ENCODE measurements around the gene MMS19. TPM values are rescaled to one million over a fixed set of nuclear protein-coding genes. Genes with fewer than 3 reads are reported as not detected.
"Not testable (repeated sequence)": the region's sequence is repeated elsewhere in the genome, so short reads cannot be mapped to it uniquely, and the experiment has no call there.

MMS19 gene
- total RNA-seq, 1 experiment from 2014 or later = 40.6 TPM

GRCh38 chr10:97529685-97530465, 31.7 kb upstream of the MMS19 start:
- no peak for DNase-seq (ENCODE audit: low read depth)
- in situ Hi-C loops (cut with HindIII; ENCODE audit: low pct_unique_long_range_greater_than_20kb, low sequenced_read_pairs) = no loop called here

GRCh38 chr10:97528876-97529275, 30.7 kb upstream of the MMS19 start:
- in situ Hi-C loops (cut with HindIII; ENCODE audit: low pct_unique_long_range_greater_than_20kb, low sequenced_read_pairs); DNase-seq (ENCODE audit: low read depth): not testable (repeated sequence)

GRCh38 chr10:97525683-97526110, 27.5 kb upstream of the MMS19 start:
- in situ Hi-C loops (cut with HindIII; ENCODE audit: low pct_unique_long_range_greater_than_20kb, low sequenced_read_pairs) = no loop called here
- DNase-seq (ENCODE audit: low read depth) = no peak

- in situ Hi-C loops (cut with HindIII; ENCODE audit: low pct_unique_long_range_greater_than_20kb, low sequenced_read_pairs) = no loop called here
- DNase-seq (ENCODE audit: low read depth) = no peak
Observed at GRCh38 chr10:97525086-97525485, 26.9 kb upstream of the MMS19 start.

- in situ Hi-C loops (cut with HindIII; ENCODE audit: low pct_unique_long_range_greater_than_20kb, low sequenced_read_pairs) = no loop called here
Observed at GRCh38 chr10:97522937-97523336, 24.7 kb upstream of the MMS19 start.

GRCh38 chr10:97522071-97522470, 23.8 kb upstream of the MMS19 start:
- in situ Hi-C loops (cut with HindIII; ENCODE audit: low pct_unique_long_range_greater_than_20kb, low sequenced_read_pairs) = no loop called here
- DNase-seq (ENCODE audit: low read depth) = no peak

More at GRCh38 chr10:97522937-97523336, 24.7 kb upstream of the MMS19 start:
- DNase-seq (ENCODE audit: low read depth) = no peak

- DNase-seq (ENCODE audit: low read depth) = no peak
- in situ Hi-C loops (cut with HindIII; ENCODE audit: low pct_unique_long_range_greater_than_20kb, low sequenced_read_pairs) = no loop called here
Observed at GRCh38 chr10:97520978-97521761, 22.9 kb upstream of the MMS19 start.

GRCh38 chr10:97520520-97520919, 22.3 kb upstream of the MMS19 start:
- in situ Hi-C loops (cut with HindIII; ENCODE audit: low pct_unique_long_range_greater_than_20kb, low sequenced_read_pairs) = no loop called here
- no peak for DNase-seq (ENCODE audit: low read depth)

GRCh38 chr10:97519342-97519741, 21.1 kb upstream of the MMS19 start:
- DNase-seq (ENCODE audit: low read depth) = no peak
- in situ Hi-C loops (cut with HindIII; ENCODE audit: low pct_unique_long_range_greater_than_20kb, low sequenced_read_pairs) = no loop called here

GRCh38 chr10:97518301-97519043, 20.2 kb upstream of the MMS19 start:
- in situ Hi-C loops (cut with HindIII; ENCODE audit: low pct_unique_long_range_greater_than_20kb, low sequenced_read_pairs) = no loop called here
- DNase-seq (ENCODE audit: low read depth) = no peak

- in situ Hi-C loops (cut with HindIII; ENCODE audit: low pct_unique_long_range_greater_than_20kb, low sequenced_read_pairs) = no loop called here
- DNase-seq (ENCODE audit: low read depth) = no peak
Observed at GRCh38 chr10:97517778-97518300, 19.6 kb upstream of the MMS19 start.

GRCh38 chr10:97517096-97517750, 19.0 kb upstream of the MMS19 start:
- DNase-seq (ENCODE audit: low read depth) = no peak
- in situ Hi-C loops (cut with HindIII; ENCODE audit: low pct_unique_long_range_greater_than_20kb, low sequenced_read_pairs) = no loop called here

- in situ Hi-C loops (cut with HindIII; ENCODE audit: low pct_unique_long_range_greater_than_20kb, low sequenced_read_pairs) = no loop called here
- no peak for DNase-seq (ENCODE audit: low read depth)
Observed at GRCh38 chr10:97515271-97515978, 17.2 kb upstream of the MMS19 start.

GRCh38 chr10:97514344-97514743, 16.1 kb upstream of the MMS19 start:
- DNase-seq (ENCODE audit: low read depth) = no peak
- in situ Hi-C loops (cut with HindIII; ENCODE audit: low pct_unique_long_range_greater_than_20kb, low sequenced_read_pairs) = no loop called here

GRCh38 chr10:97512993-97513392, 14.8 kb upstream of the MMS19 start:
- in situ Hi-C loops (cut with HindIII; ENCODE audit: low pct_unique_long_range_greater_than_20kb, low sequenced_read_pairs) = no loop called here
- no peak for DNase-seq (ENCODE audit: low read depth)

GRCh38 chr10:97511711-97512440, 13.7 kb upstream of the MMS19 start:
- DNase-seq (ENCODE audit: low read depth) = no peak
- in situ Hi-C loops (cut with HindIII; ENCODE audit: low pct_unique_long_range_greater_than_20kb, low sequenced_read_pairs) = no loop called here

- in situ Hi-C loops (cut with HindIII; ENCODE audit: low pct_unique_long_range_greater_than_20kb, low sequenced_read_pairs) = no loop called here
- no peak for DNase-seq (ENCODE audit: low read depth)
Observed at GRCh38 chr10:97510686-97511085, 12.5 kb upstream of the MMS19 start.
